ENCODE measurements around the gene HNRNPLL.

Gene HNRNPLL

GRCh38 chr2:38523728-38524437 lies 78.8 kb downstream of the HNRNPLL start:
- DNase-seq: no peak

GRCh38 chr2:38522754-38523349 lies 79.9 kb downstream of the HNRNPLL start:
- DNase-seq: no peak

- no peak for DNase-seq
Observed at GRCh38 chr2:38521835-38522234, 80.9 kb downstream of the HNRNPLL start.

GRCh38 chr2:38517284-38517683 lies 85.4 kb downstream of the HNRNPLL start:
- no peak for DNase-seq

GRCh38 chr2:38516526-38516925 lies 86.2 kb downstream of the HNRNPLL start:
- DNase-seq: no peak

GRCh38 chr2:38516122-38516521 lies 86.6 kb downstream of the HNRNPLL start:
- no peak for DNase-seq

GRCh38 chr2:38515155-38516074 lies 87.3 kb downstream of the HNRNPLL start:
- DNase-seq: no peak

GRCh38 chr2:38514603-38515154 lies 88.0 kb downstream of the HNRNPLL start:
- DNase-seq: no peak

GRCh38 chr2:38512211-38512610 lies 90.5 kb downstream of the HNRNPLL start:
- DNase-seq: no peak

Data from CD4-positive, alpha-beta T cell treated with Interleukin-4 for 4 hours (primary cell).